Activated CD8-positive, alpha-beta T cell treated with anti-CD3 and anti-CD28 coated beads for 36 hours (primary cell): Measurements from ENCODE around the gene CAP1. TPM values are rescaled to one million over a fixed set of nuclear protein-coding genes. Genes with fewer than 3 reads are reported as not detected.

ENCODE experiments used
- ATAC-seq: fragments of 200-7000 bp; cut with Tn5 transposase; one replicate; pipeline ENCODE4 v1.10.0; 2021; ENCODE audit warnings: mild to moderate bottlenecking, moderate library complexity
- CTCF ChIA-PET: fragments of 350-600 bp; sonication (Branson Sonifier 250); formaldehyde crosslinking; loops from one replicate; lab custom pipeline; 2021; ENCODE audit warnings: antibody characterized with exemption; lab: Charles Lee
- POLR2A ChIA-PET: fragments of 350-600 bp; sonication (Branson Sonifier 250); formaldehyde crosslinking; loops from one replicate; lab custom pipeline; 2021; ENCODE audit warnings: antibody characterized with exemption; lab: Charles Lee
- DNase-seq: peaks from one replicate; pipeline ENCODE4 v3.0.0-alpha.2; 2020
- H3K27ac Mint-ChIP-seq: one replicate; pipeline ENCODE4 v1.8.0; 2021; ENCODE audit warnings: mild to moderate bottlenecking, mixed read lengths
- H3K27me3 Mint-ChIP-seq: one replicate; pipeline ENCODE4 v1.8.0; 2021; ENCODE audit warnings: mixed read lengths
- H3K36me3 Mint-ChIP-seq: one replicate; pipeline ENCODE4 v1.8.0; 2021; ENCODE audit warnings: low read depth, mixed read lengths
- H3K4me1 Mint-ChIP-seq: one replicate; pipeline ENCODE4 v1.8.0; 2021; ENCODE audit warnings: low read depth, mixed read lengths
- H3K4me3 Mint-ChIP-seq: one replicate; pipeline ENCODE4 v1.8.0; 2021; ENCODE audit warnings: mild to moderate bottlenecking, moderate library complexity, mixed read lengths
- H3K9me3 Mint-ChIP-seq: one replicate; pipeline ENCODE4 v1.8.0; 2021; ENCODE audit warnings: mixed read lengths
- intact Hi-C: fragments of 100-400 bp; cut with micrococcal nuclease; formaldehyde crosslinking; loops from one replicate; pipeline ENCODE4 v1.10.0; 2022
- total RNA-seq, 2 experiments: library from RNA; stranded (reverse); gene quantifications; one replicate each; pipeline ENCODE4 v1.2.3, GENCODE V29; 2021
- TF ChIP-seq, protein P1 (sequence below): fragments of 200-600 bp; IDR thresholded peaks from one replicate; pipeline ENCODE4 v1.8.0; 2022; ENCODE audit warnings: antibody characterized with exemption, mild to moderate bottlenecking

The CAP1 gene
- total RNA-seq, 2 experiments from 2014 or later, result 511 to 512 TPM

DNA sequence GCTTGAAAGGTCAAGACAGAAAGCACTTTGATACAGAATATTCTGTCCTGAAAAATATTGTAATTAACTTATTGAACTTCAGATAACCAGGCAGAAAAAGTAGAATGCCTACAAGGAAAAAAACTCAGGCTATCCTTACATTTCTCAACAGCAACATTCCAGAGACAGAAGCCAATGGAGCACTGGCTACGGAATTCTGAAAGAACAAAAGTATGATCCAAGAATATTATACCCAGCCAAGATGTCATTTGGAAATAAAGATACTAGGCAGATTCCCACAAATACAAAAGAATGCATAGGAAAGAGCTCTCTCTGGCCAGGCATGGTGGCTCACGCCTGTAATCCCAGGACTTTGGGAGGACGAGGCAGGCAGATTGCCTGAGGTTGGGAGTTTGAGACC, 62.4 kb downstream of the CAP1 start:
- peaks cover 3% of the 10 kb centered on the region for H3K4me1 Mint-ChIP-seq
- CTCF ChIA-PET, result interaction anchor here (1.0 to 1.6 kb wide), 3 partner anchors 41 to 236 kb away, joined by 3 to 8 read pairs (median 5); no protein-coding TSS in a partner anchor
- H3K27me3 Mint-ChIP-seq, result no peaks in the 10 kb centered on the region

GRCh38 chr1:40105028-40105427, 64.5 kb downstream of the CAP1 start:
- Mint-ChIP-seq H3K36me3 (no peaks in the 10 kb centered on the region), H3K27me3 (peaks cover 6% of the 10 kb centered on the region), H3K9me3 (peaks cover 3% of the 10 kb centered on the region), H3K4me3 (no peak overlapping the region), H3K4me1 (peaks cover 3% of the 10 kb centered on the region), H3K27ac (no peak overlapping the region)
- DNase-seq (no peak), ATAC-seq (no peak)
- intact Hi-C loops, result no loop called here
- POLR2A ChIA-PET, result no interaction called here
- CTCF ChIA-PET, result interaction anchor here (1.4 to 1.7 kb wide), 2 partner anchors 26 to 210 kb away, joined by 4 to 5 read pairs; no protein-coding TSS in a partner anchor
- TF ChIP-seq, protein P1, sequence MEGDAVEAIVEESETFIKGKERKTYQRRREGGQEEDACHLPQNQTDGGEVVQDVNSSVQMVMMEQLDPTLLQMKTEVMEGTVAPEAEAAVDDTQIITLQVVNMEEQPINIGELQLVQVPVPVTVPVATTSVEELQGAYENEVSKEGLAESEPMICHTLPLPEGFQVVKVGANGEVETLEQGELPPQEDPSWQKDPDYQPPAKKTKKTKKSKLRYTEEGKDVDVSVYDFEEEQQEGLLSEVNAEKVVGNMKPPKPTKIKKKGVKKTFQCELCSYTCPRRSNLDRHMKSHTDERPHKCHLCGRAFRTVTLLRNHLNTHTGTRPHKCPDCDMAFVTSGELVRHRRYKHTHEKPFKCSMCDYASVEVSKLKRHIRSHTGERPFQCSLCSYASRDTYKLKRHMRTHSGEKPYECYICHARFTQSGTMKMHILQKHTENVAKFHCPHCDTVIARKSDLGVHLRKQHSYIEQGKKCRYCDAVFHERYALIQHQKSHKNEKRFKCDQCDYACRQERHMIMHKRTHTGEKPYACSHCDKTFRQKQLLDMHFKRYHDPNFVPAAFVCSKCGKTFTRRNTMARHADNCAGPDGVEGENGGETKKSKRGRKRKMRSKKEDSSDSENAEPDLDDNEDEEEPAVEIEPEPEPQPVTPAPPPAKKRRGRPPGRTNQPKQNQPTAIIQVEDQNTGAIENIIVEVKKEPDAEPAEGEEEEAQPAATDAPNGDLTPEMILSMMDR, result no peak

More for the DNA sequence above, 62.4 kb downstream of the CAP1 start:
- intact Hi-C loops, result no loop called here
- H3K4me3 Mint-ChIP-seq, result no peak overlapping the region
- H3K36me3 Mint-ChIP-seq, result no peaks in the 10 kb centered on the region
- ATAC-seq, result no peak
- POLR2A ChIA-PET, result no interaction called here
- H3K27ac Mint-ChIP-seq, result no peak overlapping the region
- H3K9me3 Mint-ChIP-seq, result peaks cover 3% of the 10 kb centered on the region
- no peak for DNase-seq
- TF ChIP-seq, protein P1, result no peak

DNA sequence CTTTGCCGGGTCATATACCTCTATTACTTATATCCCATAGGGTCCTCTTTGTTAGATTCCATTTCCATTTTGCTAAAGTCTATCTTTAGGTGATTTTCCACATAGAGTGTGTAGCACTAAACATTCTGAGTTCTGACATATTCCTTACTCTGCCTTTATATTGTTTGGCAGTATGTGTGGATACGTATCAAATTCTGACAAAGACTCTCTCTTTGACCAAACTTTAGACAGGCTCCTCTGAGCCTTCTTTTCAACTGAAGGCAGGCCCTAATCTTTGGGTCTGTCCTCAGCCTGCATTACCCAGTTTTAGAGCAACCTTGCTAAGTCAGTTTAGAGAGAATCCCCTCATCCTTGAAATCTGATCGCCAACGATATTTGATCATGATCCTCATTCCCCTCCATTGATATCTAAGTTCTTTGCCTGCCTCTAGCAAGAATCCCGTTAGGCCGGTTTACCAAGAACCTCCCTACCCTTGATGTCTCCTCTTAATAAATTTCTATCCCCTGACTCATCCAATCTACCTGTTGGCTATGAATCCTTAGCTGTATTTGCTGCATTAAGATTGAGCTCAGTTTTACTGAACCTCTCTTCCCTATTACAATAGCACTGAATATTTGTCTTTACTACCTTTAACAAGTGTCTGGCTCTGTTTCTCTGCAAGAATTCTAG, 66.9 kb downstream of the CAP1 start:
- DNase-seq (no peak), ATAC-seq (no peak)
- Mint-ChIP-seq H3K27me3 (peaks cover 16% of the 10 kb centered on the region), H3K4me3 (no peak overlapping the region), H3K9me3 (peaks cover 16% of the 10 kb centered on the region), H3K4me1 (peaks cover 3% of the 10 kb centered on the region), H3K27ac (no peak overlapping the region), H3K36me3 (peaks cover 6% of the 10 kb centered on the region)
- ChIA-PET CTCF (interaction anchor here (0.8 kb wide), 1 partner anchor 28 kb away, joined by 3 read pairs; no protein-coding TSS in a partner anchor), POLR2A (interaction anchor here (0.6 to 0.9 kb wide), 4 partner anchors 17 to 826 kb away, joined by 3 to 5 read pairs (median 4); no protein-coding TSS in a partner anchor)
- TF ChIP-seq, protein P1, result no peak
- intact Hi-C loops, result no loop called here

DNA sequence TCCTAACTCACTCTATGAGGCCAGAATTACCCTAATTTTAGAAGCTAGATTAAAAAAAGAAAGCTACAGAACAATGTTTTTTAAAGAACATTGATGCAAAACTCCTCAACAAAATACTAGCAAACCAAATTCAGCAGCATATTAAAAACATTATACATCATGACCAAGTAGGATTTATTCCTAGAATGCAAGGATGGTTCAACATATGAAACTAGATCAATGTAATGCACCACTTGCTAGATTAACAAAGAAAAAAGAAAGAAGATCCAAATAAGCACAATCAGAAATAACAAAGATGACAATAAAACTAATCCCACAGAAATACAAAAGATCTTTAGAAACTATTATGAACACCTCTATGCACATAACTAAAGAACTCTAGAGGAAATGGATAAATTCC, 69.9 kb downstream of the CAP1 start:
- H3K4me1 Mint-ChIP-seq, result no peaks in the 10 kb centered on the region
- peaks cover 20% of the 10 kb centered on the region for H3K27me3 Mint-ChIP-seq
- no peak overlapping the region for H3K4me3 Mint-ChIP-seq
- intact Hi-C loops, result no loop called here
- H3K36me3 Mint-ChIP-seq, result peaks cover 6% of the 10 kb centered on the region
- H3K9me3 Mint-ChIP-seq, result peaks cover 13% of the 10 kb centered on the region
- TF ChIP-seq, protein P1, result no peak
- CTCF ChIA-PET, result no interaction called here
- DNase-seq (no peak), ATAC-seq (no peak)
- POLR2A ChIA-PET, result no interaction called here
- H3K27ac Mint-ChIP-seq, result no peak overlapping the region

DNA sequence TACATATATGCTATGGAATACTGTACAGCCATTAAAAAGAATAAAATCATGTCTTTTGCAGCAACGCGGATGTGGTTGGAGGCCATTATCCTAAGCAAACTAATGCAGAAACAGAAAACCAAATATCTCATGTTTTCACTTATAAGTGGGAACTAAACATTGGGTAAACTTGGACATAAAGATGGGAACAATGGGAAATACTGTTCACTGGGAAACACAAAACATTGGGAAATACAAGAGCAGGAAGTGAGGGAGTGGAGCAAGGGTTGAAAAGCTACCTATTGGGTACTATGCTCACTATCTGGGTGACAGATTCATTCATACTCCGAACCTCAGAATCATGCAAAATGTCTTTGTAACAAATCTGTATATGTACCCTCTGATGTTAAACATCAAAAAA, 73.9 kb downstream of the CAP1 start:
- Mint-ChIP-seq H3K27me3 (peaks cover 22% of the 10 kb centered on the region), H3K4me1 (no peaks in the 10 kb centered on the region), H3K9me3 (peaks cover 13% of the 10 kb centered on the region), H3K36me3 (peaks cover 6% of the 10 kb centered on the region), H3K4me3 (no peak overlapping the region), H3K27ac (no peak overlapping the region)
- DNase-seq (no peak), ATAC-seq (no peak)
- intact Hi-C loops, result no loop called here
- CTCF ChIA-PET, result no interaction called here
- TF ChIP-seq, protein P1, result no peak
- POLR2A ChIA-PET, result no interaction called here
